GM21360 (cell line): ENCODE results near the gene PPAT.

ENCODE experiments used
- ATAC-seq: cut with Tn5 transposase; IDR thresholded peaks from one replicate; pipeline ENCODE4 v1.9.1; 2021; ENCODE audit warnings: mild to moderate bottlenecking, moderate library complexity; ENCODE audit not compliant: unreplicated experiment

Gene PPAT

DNA sequence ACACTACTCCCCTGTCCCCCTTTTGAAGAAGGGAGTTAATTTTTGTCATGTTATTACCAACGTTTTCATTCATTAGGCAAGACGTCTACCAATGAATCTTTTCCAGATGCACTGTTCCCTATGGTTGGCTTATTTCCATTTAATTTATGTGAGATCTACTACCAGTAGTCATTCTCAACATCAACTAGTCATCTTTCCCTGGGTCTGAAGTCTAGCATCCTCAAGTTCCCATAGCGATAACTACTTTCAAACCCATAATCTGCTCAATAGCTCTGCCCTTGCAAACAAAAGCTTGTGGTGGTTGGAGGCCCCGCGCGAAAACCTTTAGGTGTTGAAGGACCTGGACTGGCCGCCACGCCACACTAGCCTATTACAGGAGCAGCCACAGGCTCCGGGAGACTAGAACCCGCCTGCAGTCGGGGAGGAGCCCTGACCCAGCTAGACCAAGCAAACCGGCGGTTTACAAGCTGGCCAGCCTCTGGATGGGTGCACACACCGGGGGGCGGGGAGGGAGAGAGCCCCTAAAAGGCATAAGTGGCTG is 746 bp downstream of the PPAT start:
- peak; percentile 19 for ATAC-seq

- ATAC-seq = no peak
These were observed 2.1 kb downstream of the PPAT start for GRCh38 chr4:56433280-56433679.

DNA sequence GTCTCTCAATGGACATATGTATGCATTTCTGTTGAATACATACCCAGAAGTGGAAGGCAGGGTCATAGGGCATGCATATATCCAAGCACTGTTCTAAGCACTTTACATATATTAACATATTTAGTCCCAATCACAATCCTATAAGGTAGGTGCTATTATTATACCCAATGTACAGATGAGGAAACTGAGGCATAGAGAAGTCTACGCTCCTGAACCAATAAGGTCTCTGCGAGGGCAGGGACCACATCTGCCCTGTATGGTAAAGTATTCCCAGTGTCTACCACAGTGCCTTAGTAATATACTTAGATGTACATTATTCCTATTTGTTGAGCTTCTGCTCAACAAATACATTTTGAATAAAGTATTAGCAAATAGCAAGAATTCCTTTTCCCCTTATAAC is 5.2 kb downstream of the PPAT start:
- no peak for ATAC-seq

DNA sequence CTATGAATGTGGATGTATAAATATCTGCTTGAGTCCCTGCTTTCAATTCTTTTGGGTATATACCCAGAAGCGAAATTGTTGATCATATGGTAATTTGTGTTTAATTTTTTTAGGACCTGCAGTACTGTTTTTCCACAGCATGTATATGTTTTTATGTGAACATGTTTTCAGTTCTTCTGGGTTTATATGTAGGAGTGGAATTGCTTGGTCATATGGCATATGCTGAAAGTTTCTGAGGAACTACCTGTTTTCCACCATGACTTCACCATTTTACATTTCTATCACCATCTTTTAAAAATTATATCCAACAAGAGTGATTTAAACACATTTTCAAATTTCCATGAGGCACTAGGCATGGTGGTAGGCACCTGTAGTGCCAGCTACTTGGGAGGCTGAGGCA is 8.2 kb downstream of the PPAT start:
- no peak for ATAC-seq

GRCh38 chr4:56426273-56426672 is 9.1 kb downstream of the PPAT start:
- ATAC-seq = peak; percentile 75

GRCh38 chr4:56425518-56425917 is 9.9 kb downstream of the PPAT start:
- ATAC-seq = no peak

DNA sequence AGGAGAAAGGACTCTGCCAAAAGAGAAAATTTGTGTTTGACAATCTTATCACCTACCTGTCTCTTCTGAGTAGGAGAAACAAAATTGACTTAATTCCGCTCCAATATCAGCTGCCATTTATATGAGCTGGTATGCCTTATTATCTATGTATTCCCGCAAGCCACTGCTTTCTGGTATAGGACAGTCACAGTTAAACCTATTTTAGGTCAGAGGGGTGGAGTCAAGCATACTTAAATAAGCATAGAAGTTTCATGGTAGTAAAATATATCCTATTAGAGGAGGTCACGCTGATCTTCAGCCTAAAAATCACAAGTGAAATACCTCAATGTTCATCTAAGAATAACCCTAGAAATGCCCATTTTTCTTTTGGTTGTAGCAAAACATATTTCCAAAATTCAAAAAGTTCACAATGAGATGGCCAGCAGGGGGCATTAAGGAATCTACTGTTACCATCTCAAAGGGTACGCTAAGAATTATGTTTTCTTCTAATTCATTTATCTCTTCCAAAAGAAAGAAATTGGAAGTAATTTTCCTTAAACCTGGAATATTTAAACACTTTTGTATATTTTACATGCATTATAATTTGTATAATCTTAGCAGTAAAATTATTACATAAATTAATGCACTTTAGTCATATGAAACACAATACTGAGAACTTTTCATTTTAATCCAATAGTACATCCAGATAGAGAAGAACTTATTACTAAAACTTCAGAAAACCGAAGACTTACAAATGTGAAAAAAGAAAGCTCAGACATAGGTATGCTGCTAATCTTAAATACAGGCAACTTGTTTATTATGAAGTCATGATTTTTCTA is 10.5 kb downstream of the PPAT start:
- ATAC-seq = no peak

DNA sequence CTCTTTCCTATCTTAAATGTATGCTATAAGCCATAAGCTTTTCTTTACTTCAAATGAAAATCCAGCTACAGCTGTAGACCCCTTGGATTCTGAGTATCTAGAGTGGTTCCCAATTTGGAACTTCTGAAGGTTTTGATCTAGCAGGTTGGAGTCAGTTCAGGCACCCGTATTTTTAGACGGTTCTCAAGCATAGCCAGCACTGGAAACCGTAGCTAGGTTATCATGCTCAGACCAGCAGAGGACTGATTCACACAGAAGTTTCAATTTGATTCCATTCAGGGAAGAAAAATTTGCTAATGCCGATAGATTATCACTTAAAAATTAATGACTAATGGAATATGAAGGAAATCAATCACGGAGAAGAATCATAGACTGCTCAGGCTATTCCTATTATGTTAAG is 11.2 kb downstream of the PPAT start:
- no peak for ATAC-seq

- no peak for ATAC-seq
These were observed 18.0 kb downstream of the PPAT start for GRCh38 chr4:56417396-56417795.

GRCh38 chr4:56416349-56416748 is 19.1 kb downstream of the PPAT start:
- no peak for ATAC-seq

- no peak for ATAC-seq
These were observed 21.2 kb downstream of the PPAT start for GRCh38 chr4:56414135-56414670.

GRCh38 chr4:56410247-56411062 is 25.0 kb downstream of the PPAT start:
- ATAC-seq = no peak

DNA sequence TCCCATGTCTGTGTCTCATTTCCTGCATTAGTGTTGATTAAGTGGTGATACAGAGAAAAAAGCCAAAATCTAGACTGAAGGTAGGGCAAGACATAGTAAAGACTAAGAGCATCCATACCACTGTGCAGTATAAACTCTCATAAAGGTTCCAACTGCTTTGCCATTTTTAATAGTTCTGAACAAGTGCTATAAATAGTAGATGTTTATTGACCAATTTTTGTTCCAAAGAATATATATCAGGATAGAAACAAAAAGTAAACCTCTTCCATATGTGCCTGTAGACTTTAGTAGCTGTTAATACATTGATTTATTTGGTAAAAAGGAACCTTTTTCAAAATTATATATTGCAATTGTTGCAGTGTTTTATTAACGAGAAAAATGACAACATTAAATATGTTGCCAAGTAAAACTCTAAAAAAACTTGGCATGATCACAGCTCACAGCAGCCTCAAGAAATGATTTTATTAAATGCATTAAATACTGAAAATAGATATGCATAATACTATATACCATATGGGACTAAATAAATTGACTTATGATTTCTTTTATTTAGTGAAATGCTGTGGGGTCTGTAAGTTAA is 25.8 kb downstream of the PPAT start:
- ATAC-seq = no peak

DNA sequence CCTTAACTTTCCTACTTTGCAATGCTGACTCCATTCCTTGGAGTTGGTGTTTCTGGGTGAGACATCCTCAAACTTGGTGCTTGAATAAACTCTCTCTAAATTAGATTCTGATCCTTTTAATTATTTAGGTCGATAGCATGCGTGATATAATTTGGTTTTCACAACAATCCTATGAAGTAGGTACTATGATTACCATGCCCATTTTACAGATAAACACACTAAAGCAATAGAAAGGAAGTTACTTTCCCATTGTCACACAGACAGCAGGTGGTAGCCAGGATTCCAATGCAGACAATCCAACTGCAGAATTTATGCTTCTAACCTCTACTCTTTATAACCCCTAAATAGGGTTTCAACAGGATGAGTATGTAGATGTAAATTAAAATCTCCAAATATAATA is 26.4 kb downstream of the PPAT start:
- no peak for ATAC-seq

- no peak for ATAC-seq
These were observed 29.3 kb downstream of the PPAT start for GRCh38 chr4:56406151-56406550.

- no peak for ATAC-seq
These were observed 30.4 kb downstream of the PPAT start for GRCh38 chr4:56405016-56405415.

GRCh38 chr4:56400560-56400959 is 34.9 kb downstream of the PPAT start:
- ATAC-seq = no peak

DNA sequence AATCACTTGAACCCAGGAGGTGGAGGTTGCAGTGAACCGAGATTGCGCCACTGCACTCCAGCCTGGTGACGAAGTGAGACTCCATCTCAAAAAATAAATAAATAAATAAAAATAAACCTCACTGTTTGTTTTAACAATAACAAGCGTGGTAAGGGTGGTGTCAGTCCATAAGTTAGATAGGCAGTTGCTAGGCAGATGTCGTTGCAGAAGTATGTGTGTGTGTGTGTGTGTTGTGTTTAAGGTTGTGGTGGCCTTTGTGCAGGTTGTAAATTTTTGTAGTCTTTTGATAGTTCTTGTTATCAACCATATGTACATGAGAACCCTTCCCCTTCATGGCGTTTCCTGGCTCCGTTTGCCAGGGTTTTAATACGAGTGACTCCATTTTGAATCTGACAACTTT is 44.1 kb downstream of the PPAT start:
- ATAC-seq = no peak

- no peak for ATAC-seq
These were observed 45.9 kb downstream of the PPAT start for GRCh38 chr4:56389558-56389957.

DNA sequence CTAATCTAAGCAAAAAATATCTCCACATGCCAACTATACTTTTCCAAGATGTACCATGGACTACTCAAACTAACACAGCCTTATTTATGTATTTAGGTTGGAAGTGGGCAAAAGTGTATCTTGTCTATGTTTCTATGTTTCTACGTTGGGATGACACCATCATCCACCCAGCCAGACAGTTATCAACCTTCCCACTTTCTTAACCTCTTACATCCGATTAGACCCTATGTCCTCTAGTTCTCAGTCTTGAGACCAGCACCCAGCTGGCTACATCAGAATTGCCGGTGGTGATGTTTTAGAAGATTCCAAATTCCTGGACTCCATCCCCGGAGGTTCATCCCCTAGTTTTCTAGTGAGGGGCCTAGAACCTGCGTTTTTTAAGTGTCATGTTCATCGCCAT is 47.1 kb downstream of the PPAT start:
- ATAC-seq = no peak
